ENCODE results near the gene RPP25. TPM values are rescaled to one million over a fixed set of nuclear protein-coding genes. Genes with fewer than 3 reads are reported as not detected.
"Not testable (repeated sequence)": the region's sequence is repeated elsewhere in the genome, so short reads cannot be mapped to it uniquely, and the experiment has no call there.

The RPP25 gene
- total RNA-seq, 1 donor from 2014 or later, result 20.0 TPM

DNA sequence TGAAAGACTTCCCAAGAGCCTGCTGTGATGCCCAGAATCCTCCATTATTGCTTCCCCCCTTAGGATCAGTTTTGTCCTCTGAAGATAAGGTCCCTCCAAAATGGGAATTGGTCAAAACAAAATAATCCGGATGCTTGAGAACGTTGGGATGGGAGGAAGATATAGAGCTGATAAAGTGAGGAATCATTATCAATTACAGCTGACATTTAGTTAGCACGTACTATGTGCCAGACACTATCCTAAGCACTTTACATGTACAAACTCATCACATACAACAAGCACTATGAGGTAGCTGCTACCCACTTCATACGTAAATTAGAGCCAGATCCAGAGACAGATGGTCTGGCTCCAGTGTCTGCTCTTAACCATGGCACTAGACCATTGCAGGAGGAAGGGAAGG, 6.6 kb upstream of the RPP25 start:
- no peak for DNase-seq (ENCODE audit: low read depth in 2 of 2)

DNA sequence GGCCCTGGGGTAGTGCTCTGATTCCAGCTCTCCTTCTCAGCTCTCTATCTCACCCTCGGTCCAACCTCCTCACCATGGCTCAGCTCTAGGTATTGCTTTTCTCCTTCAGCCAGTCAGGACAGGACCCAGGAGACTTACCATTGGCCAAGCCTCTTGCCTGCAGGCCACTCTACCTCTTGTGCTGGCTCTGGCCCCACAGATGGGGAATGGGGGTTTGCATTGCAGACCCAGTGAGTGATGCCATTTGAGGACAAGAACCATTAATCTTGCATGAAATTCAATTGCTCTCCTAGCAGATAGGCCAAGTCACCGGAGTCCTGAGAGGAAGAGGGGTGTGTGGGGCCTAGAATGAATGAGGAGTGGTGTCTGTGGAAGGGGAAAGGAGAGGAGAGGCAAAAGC, 6.1 kb upstream of the RPP25 start:
- DNase-seq (ENCODE audit: low read depth in 2 of 2), result no peak

- no peak for DNase-seq (ENCODE audit: low read depth in 2 of 2)
Observed at GRCh38 chr15:74962219-74962618, 5.6 kb upstream of the RPP25 start.

GRCh38 chr15:74961616-74962015, 5.0 kb upstream of the RPP25 start:
- peak; percentile 84 to 87 for DNase-seq (ENCODE audit: low read depth in 2 of 2)

DNA sequence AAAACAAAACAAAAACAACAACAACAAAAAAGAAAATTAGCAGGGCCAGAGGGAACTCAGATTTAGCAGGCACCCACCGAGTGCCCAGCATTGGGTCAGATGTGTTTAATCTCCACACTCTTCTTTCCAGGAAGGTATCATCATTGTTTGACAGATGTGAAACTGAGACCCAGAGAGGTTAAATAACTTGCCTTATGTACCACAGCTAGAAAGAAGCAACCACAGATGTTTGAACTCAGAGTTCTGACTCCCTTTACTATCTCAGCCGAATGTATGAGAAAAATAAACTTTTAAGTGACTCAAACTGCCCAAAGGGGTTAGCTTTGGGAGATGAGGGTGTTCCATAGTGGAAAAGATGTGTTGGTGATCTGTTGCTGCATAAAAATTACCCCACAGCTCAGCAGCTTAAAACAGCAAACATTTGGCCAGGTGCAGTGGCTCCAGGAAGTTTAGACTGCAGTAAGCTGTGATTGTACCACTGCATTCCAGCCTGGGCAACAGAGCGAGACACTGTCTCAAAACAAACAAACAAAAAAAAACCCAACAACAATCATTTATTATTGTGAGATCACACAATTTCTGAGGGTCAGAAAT, 4.5 kb upstream of the RPP25 start:
- peak; percentile 71 to 86 for DNase-seq (ENCODE audit: low read depth in 2 of 2)

- no peak for DNase-seq (ENCODE audit: low read depth in 2 of 2)
Observed at GRCh38 chr15:74960286-74960685, 3.7 kb upstream of the RPP25 start.

GRCh38 chr15:74959586-74959939, 3.0 kb upstream of the RPP25 start:
- DNase-seq (ENCODE audit: low read depth in 2 of 2), result no peak

- no peak for DNase-seq (ENCODE audit: low read depth in 2 of 2)
Observed at GRCh38 chr15:74958908-74959585, 2.5 kb upstream of the RPP25 start.

GRCh38 chr15:74958320-74958907, 1.8 kb upstream of the RPP25 start:
- DNase-seq (ENCODE audit: low read depth in 2 of 2), result peak in 1 of 2 donors; percentile 43

DNA sequence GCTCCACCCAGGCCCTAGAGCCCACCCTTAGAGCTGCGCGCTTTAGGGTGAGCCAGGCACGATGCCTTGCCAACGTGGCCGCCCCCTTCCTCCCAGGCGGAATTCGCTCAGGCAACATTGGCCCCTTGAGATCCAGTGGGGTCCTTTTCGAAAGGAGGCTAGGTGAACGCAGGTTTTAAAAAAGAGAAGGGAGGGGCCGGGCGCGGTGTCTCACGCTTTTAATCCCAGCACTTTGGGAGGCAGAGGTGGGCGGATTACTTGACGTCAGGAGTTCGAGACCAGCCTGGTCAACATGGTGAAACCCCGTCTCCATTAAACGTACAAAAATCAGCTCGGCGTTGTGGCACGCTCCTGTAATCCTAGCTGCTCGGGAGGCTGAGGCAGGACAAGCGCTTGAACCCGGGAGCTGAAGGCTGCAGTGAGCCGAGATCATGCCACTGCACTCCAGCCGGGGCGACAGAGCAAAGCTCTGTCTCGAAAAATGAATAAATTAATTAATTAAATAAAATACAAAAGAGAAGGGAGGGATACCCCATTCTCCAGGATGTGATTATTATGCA, 984 bp upstream of the RPP25 start:
- no peak for DNase-seq (ENCODE audit: low read depth in 2 of 2)

DNA sequence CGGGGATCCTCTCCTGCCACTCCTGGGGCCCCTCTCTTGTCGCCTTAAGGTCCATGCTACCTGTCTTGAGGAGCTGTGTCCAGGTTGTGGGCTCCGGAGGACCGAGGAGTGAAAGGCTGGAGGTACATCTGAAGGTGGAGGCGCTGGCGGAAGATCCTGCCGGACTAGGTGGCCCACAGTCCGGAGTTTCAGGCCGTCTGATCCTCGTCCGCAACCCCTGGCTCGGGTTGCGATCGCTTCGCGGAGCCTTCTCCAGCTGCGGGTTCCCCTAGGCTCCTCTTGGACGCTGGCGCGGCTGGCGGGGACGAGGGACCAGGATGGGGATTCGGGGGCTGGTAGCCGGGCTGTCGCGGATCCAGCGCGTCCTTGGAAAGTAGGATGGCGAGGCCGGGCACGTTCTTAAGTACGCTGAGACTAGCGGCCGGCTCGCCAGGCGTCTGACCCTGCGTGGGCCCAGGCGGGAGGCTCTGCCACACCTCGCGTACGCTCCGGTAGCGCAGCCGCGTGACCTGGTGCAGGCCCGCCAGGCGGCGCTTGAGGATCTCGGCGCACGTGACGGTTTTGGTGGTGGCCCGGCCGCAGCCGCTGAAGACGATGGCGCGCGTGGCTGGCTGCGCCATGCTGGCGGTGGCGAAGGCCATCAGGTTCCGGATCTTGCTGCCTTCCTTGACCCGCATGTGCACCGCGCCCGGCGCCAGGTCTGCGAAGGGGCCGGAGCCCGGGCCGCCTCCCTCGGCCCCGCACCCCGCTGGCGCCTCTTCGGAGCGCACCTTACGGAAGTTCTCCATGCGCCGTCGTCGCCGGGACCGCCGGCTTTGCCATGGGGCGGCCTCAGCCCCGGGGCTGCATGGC, 550 bp downstream of the RPP25 start:
- peak; percentile 63 to 87 for DNase-seq (ENCODE audit: low read depth in 2 of 2)

- no peak for DNase-seq (ENCODE audit: low read depth in 2 of 2)
Observed at GRCh38 chr15:74955017-74955416, 1.6 kb downstream of the RPP25 start.

DNA sequence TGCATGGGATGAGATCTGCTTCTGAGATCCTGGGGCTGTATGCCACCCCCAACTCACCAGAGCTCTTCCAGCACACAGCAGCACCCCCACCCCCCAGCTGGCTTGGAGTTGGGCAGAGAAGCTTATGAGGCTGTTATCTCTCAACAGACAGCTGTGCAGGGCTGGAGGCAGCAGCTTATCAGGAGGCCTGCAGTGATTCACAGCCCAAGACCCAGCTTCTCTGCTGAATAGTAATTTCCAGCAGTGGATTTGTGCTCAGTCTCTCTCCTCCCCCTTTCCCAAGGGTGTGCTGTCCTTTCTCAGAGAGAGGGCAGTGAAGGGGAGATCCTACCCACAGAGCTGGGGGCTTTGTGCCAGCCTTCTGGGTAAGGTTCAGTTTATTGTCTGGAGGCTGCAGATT, 2.1 kb downstream of the RPP25 start:
- peak in 1 of 2 donors; percentile 54 for DNase-seq (ENCODE audit: low read depth in 2 of 2)

GRCh38 chr15:74951006-74951405, 5.6 kb downstream of the RPP25 start:
- DNase-seq (ENCODE audit: low read depth in 2 of 2), result no peak

- DNase-seq (ENCODE audit: low read depth in 2 of 2), result peak; percentile 59 to 76
Observed at GRCh38 chr15:74950078-74950908, 6.3 kb downstream of the RPP25 start.

DNA sequence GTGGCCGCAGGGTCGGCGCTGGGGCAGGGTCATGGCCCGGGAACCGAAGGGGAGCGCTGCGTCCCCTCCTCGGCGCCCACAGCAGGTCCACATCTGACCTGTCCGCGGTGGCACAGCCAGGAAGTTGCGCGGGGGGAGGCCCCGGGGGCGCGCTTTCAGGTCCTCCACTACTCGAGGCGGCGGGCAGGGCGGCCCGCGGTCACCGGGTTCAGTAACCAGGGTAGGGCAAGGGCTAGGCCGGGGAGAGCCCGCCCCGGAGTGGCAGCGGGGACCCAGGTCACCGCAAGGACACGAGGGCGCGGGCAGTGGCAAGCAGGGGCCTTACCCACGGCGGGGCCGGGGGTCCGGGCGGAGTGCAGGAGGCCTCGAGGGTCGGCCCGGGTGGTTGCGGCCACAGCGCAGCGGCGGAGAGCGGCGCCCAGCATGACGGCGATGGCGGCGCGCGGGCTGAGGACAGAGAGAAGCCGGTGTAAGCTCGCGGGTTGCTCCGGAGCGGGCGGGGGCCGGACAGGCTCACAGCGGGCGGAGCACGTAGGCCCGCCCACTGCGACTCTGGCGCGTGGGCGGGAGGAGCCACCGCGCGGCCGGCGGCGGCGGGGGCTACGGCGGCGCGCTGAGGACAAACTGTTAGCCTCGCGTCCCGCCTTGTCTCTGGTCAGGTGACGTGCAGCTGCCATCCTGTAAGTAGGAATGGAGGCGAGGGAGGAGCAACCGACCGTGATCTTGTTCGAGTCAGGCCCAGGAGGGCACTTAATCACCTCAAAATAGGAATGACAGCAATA, 18.8 kb downstream of the RPP25 start, which contains the start of gene COX5A:
Gene COX5A (minus strand): TSS at position 484 of the 782 bp plus-strand sequence. CDS start 59 bp downstream, at position 425.
- peak; percentile 91 to 97 for DNase-seq (ENCODE audit: low read depth in 2 of 2)

DNA sequence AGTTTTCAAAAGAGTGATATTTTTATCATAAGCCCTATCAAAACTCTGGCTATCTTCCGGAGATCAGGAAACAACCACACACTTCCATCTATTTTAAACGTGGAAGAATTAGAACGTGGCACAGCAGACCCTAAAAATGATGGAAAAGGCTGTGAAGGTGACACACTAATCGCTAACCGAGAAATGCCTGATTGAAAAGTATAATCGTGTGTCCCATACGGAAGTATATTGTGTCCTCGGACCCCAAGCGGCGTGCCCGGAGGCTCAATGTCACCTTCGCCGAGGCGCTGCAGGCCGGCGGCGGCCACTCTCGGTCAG, 19.3 kb downstream of the RPP25 start:
- no peak for DNase-seq (ENCODE audit: low read depth in 2 of 2)

- DNase-seq (ENCODE audit: low read depth in 2 of 2), result not testable (repeated sequence)
Observed at GRCh38 chr15:74935193-74935592, 21.4 kb downstream of the RPP25 start.

DNA sequence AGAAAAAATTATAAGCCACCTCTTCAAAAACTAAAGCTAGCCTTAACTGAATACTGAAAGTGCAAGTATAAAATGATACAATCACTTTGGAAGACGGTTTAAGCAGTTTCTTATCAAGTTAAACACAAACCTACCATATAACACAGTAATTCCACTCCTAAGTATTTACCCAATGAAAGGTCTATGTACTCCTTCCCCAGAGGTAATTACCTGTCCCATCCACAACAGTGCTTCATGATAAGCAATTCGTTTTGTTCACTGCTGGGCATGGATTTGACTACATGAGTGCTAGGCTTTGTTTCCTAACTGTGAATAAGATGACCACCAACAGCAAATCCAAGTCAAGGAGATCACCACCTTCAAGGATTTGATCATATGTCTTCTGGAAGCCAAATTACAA, 23.0 kb downstream of the RPP25 start:
- no peak for DNase-seq (ENCODE audit: low read depth in 2 of 2)

DNA sequence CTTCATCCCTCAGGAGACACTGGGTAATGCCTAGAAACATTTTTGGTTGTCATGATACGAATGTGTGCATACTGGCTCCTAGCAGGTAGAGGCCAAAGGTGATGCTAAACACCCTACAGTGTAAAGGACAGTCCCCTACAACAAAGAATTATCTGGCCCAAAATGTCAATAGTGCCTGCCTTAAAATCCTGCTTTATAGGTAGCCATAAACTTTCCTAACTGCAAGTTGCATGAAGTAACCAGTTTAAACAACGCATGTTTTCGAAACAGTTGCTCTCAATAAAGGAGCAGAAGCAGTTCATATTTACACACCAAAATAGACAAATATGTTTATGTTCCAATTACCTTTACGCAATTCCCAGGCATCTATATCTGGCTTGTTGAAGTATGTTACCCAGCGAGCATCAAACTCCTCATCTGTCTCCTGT, 27.8 kb downstream of the RPP25 start:
- DNase-seq (ENCODE audit: low read depth in 2 of 2), result no peak

Measured in dermis microvascular lymphatic vessel endothelial cell (primary cell).